Pancreas (tissue), 10 donors: ENCODE data around the gene ZEB2. TPM values are rescaled to one million over a fixed set of nuclear protein-coding genes. Genes with fewer than 3 reads are reported as not detected.

Experiments used
- ATAC-seq, 4 donors: fragments of 200-7000 bp; cut with Tn5 transposase; one replicate each; pipeline versions ENCODE4 v1.8.0 to v1.9.1; 2020; ENCODE audit warnings: mild to moderate bottlenecking in 4 of 4, moderate library complexity in 4 of 4
- DNase-seq, 6 donors: peaks; one replicate each; pipeline ENCODE4 v3.0.0-alpha.2; 2020
- FAIRE-seq: peaks from 2 replicates; lab custom pipeline; 2012; peaks lifted over from hg19 to GRCh38; lab: Jason Lieb, UNC
- H3K27ac ChIP-seq, 4 donors: fragments of 200-600 bp; sonication (generic); 1 replicate in 3 of 4; 2 replicates in 1 of 4; pipeline versions ENCODE4 v1.5.0 to v1.8.0; 2020
- H3K27me3 ChIP-seq, 4 donors: fragments of 200-600 bp; one replicate each; pipeline ENCODE4 v1.8.0; 2021
- H3K36me3 ChIP-seq, 3 donors: fragments of 200-600 bp; sonication (generic) in 1 of 3; one replicate each; pipeline versions ENCODE4 v1.5.0 to v1.8.0; 2020 to 2021
- H3K4me1 ChIP-seq, 3 donors: fragments of 200-600 bp; one replicate each; pipeline ENCODE4 v1.8.0; 2021
- H3K4me3 ChIP-seq, 4 donors: fragments of 200-600 bp; sonication (generic) in 2 of 4; one replicate each; pipeline versions ENCODE4 v1.5.0 to v1.8.0; 2020 to 2021
- H3K9me3 ChIP-seq, 4 donors: fragments of 200-600 bp; one replicate each; pipeline ENCODE4 v1.8.0; 2021
- WGBS, 2 donors: extraction: QIAGEN DNeasy Blood & Tissue Kit; methylation state at CpG; one replicate each; pipeline ENCODE4 v1.1.7; 2013; 5-methylcytosine and 5-hydroxymethylcytosine counted together
- intact Hi-C, 3 donors: fragments of 100-400 bp; cut with DNase I; formaldehyde crosslinking; loops; one replicate each; pipeline versions ENCODE4 v1.11.1 to v1.14.2; 2022
- polyA plus RNA-seq, 2 donors: library from polyadenylated mRNA; stranded (reverse); fragments of 200-250 nt; gene quantifications; one replicate each; pipeline ENCODE4 v1.2.3, GENCODE V29; 2013
- total RNA-seq, 6 donors: library from RNA; stranded (reverse); fragmentation: NEBNext Ultra II Directional in 4 of 6; extraction: Animal tissue kit (Norgen Biotek cat#: 25700) in 4 of 6; gene quantifications; one replicate each; pipeline versions ENCODE4 v1.2.1 to v1.2.4, GENCODE V29; 2021 to 2023
- TF ChIP-seq, protein P1 (sequence below), 4 donors: fragments of 200-600 bp; sonication (generic) in 3 of 4; IDR thresholded peaks; one replicate each; pipeline versions ENCODE4 v1.5.0 to v1.8.0; 2021; ENCODE audit warnings: antibody characterized with exemption in 4 of 4
- donor health status: healthy with polysubstance abuse.
- donor health status: DM: no; HTN: no; CAD: no; lungs with moderate emphysema.
- donor health status: DM: no; HTN: no; CAD: no.
- donor health status: control.
- donor health status: control.
- donor health status: Bipolar disorder and iron deficiency.
- donor health status: DM: yes; HTN: yes; CAD: no.
- donor health status: DM: no; HTN: no; CAD: no.
- donor health status: DM: no; HTN: no; CAD: no.
- donor health status: DM: yes; HTN: yes; CAD: no.

Gene ZEB2
- total and polyA plus RNA-seq, 8 donors = 3.8 to 38.6 (median 5.7) TPM

DNA sequence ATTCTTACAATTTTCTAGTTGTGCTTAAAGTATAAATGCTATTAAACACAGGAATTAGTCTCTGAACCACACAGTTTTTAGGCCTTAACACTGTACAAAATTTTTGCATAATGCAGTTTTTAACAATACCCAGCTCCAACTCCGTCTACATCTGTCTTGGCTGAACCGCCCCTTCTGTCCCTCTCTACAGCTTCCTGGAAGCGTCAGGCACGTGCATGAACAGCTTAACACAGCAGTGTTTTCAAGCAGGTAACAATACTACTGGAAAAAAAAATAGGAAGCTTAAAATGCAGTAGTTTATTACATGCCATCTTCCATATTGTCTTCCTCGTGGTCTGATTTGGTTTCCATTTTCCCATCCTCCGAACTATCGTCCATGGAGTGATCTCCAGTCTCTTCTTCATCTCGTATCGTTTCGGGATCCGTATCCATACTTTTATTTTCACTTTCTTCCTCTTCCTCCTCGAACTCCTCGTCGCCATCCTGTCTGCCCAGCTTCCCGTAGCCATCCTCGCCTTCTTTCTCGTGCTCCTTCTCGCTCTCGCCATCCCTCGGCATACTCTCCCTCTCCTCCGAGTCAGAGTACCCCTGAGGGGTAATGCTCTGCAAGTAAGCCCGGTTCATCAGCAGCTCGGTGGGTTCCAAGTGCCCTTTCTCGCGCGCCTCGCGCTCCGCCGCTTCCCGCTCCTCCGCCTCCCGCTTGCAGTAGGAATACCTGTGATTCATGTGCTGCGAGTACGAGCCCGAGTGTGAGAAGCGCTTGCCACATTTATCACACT, 130.6 kb downstream of the ZEB2 start:
- H3K27me3 ChIP-seq = peaks cover 0 to 5% (median 2%) of the 10 kb centered on the region in 4 donors
- no peak overlapping the region for H3K27ac ChIP-seq
- intact Hi-C loops = no loop called here
- no peaks in the 10 kb centered on the region for H3K4me1 ChIP-seq
- ATAC-seq (peak; percentile 53 to 85 (median 82)), DNase-seq (peak; percentile 6 to 64 (median 25)), FAIRE-seq (no peak)
- peak overlapping the region; percentile 13 to 42 (median 30) for H3K4me3 ChIP-seq
- TF ChIP-seq, protein P1, sequence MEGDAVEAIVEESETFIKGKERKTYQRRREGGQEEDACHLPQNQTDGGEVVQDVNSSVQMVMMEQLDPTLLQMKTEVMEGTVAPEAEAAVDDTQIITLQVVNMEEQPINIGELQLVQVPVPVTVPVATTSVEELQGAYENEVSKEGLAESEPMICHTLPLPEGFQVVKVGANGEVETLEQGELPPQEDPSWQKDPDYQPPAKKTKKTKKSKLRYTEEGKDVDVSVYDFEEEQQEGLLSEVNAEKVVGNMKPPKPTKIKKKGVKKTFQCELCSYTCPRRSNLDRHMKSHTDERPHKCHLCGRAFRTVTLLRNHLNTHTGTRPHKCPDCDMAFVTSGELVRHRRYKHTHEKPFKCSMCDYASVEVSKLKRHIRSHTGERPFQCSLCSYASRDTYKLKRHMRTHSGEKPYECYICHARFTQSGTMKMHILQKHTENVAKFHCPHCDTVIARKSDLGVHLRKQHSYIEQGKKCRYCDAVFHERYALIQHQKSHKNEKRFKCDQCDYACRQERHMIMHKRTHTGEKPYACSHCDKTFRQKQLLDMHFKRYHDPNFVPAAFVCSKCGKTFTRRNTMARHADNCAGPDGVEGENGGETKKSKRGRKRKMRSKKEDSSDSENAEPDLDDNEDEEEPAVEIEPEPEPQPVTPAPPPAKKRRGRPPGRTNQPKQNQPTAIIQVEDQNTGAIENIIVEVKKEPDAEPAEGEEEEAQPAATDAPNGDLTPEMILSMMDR (IDR thresholded peaks at IDR 0.05) = no peak
- no peaks in the 10 kb centered on the region for H3K9me3 ChIP-seq
- no peaks in the 10 kb centered on the region for H3K36me3 ChIP-seq
- WGBS, 2 donors = 19 to 21% methylated on average over 37 of the region's 37 CpGs

GRCh38 chr2:144385381-144385780, 134.5 kb downstream of the ZEB2 start:
- TF ChIP-seq, protein P1 (IDR thresholded peaks at IDR 0.05) = no peak
- ATAC-seq = no peak
- Histone ChIP-seq H3K4me3 (no peak overlapping the region), H3K27ac (no peak overlapping the region), H3K27me3 (peaks cover 0 to 5% (median 2%) of the 10 kb centered on the region in 4 donors), H3K9me3 (no peaks in the 10 kb centered on the region), H3K4me1 (no peaks in the 10 kb centered on the region), H3K36me3 (no peaks in the 10 kb centered on the region)
- WGBS, 2 donors = 87 to 90% methylated on average over 1 of the region's 1 CpG
- no peak for FAIRE-seq
- no peak for DNase-seq
- intact Hi-C loops = no loop called here

DNA sequence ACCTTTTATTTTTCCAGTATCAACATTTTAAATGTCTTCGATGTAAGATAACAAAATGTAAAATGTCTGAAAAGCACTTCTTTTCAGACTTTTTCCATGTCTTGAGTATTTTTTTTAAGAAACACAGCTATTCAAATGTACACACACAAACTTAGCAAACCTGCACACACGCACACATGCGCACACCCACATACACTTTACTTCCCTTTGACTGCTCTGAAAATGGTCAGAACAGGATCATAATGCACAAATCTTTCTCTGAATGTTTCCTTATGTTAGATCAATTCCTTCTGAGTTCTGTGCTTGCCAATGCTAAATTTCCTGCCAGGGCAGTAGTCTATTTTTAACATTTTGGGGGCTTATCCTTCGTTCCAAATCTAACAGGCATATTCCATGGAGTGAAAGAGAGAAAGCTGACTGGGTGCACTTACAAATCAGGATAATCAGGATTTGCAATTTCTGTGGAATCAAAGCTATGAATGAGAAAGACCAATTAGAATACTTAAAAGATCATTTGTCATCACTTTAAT, 136.3 kb downstream of the ZEB2 start:
- peaks cover 0 to 5% (median 2%) of the 10 kb centered on the region in 4 donors for H3K27me3 ChIP-seq
- ATAC-seq (no peak), FAIRE-seq (no peak), DNase-seq (no peak)
- intact Hi-C loops = no loop called here
- H3K9me3 ChIP-seq = no peaks in the 10 kb centered on the region
- H3K36me3 ChIP-seq = no peaks in the 10 kb centered on the region
- no peak overlapping the region for H3K27ac ChIP-seq
- WGBS, 2 donors = 83 to 90% methylated on average over 4 of the region's 4 CpGs
- TF ChIP-seq, protein P1 (IDR thresholded peaks at IDR 0.05) = no peak
- H3K4me1 ChIP-seq = no peaks in the 10 kb centered on the region
- no peak overlapping the region for H3K4me3 ChIP-seq

DNA sequence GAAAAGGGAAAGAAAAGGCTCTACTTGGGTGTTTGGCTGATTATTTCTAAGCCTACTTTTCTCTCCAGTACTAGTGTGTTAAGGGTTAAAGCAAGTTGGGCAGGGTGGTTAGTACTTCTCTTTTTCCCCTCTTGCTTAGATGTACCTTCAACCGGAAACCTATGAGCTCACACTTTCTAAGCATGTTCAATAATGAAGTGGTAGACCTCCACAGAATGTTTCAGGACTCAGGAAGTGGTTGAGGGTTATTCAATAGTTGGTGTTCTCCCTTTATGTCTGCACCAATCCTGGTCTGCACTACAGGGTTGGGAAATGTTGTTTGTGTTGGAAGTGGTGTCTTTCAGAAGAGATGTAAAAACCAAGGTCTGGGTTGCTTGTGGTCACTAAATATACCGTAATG, 137.1 kb downstream of the ZEB2 start:
- FAIRE-seq (no peak), ATAC-seq (peak in 3 of 4 donors; percentile 29 to 42 (median 41)), DNase-seq (no peak)
- TF ChIP-seq, protein P1 (IDR thresholded peaks at IDR 0.05) = no peak
- Histone ChIP-seq H3K4me3 (no peak overlapping the region), H3K27ac (no peak overlapping the region), H3K4me1 (no peaks in the 10 kb centered on the region), H3K36me3 (no peaks in the 10 kb centered on the region), H3K27me3 (peaks cover 0 to 5% (median 0%) of the 10 kb centered on the region in 4 donors), H3K9me3 (no peaks in the 10 kb centered on the region)
- WGBS, 2 donors = 71 to 72% methylated on average over 2 of the region's 2 CpGs
- intact Hi-C loops = no loop called here

- 65% methylated on average over 2 of the region's 2 CpGs for WGBS, 2 donors
- H3K27ac ChIP-seq = no peak overlapping the region
These were observed 138.2 kb downstream of the ZEB2 start for GRCh38 chr2:144381716-144382115.

More at GRCh38 chr2:144381716-144382115, 138.2 kb downstream of the ZEB2 start:
- intact Hi-C loops = no loop called here
- Histone ChIP-seq H3K27me3 (no peaks in the 10 kb centered on the region), H3K36me3 (no peaks in the 10 kb centered on the region), H3K9me3 (no peaks in the 10 kb centered on the region), H3K4me1 (no peaks in the 10 kb centered on the region), H3K4me3 (no peak overlapping the region)
- FAIRE-seq (no peak), ATAC-seq (no peak), DNase-seq (no peak)
- TF ChIP-seq, protein P1 (IDR thresholded peaks at IDR 0.05) = no peak
